ENCODE results near the gene AMER3.

The AMER3 gene

GRCh38 chr2:130762910-130763385, 7.6 kb downstream of the AMER3 start:
- H3K4me3 ChIP-seq (ENCODE audit: low read depth, low read length) = no peak overlapping the region
- TF ChIP-seq CTCF (IDR thresholded peaks at IDR 0.05; ENCODE audit: control insufficient read depth, extremely low read depth, insufficient read depth) = no peak
- DNase-seq (ENCODE audit: low read depth) = no peak

GRCh38 chr2:130763405-130763804, 8.1 kb downstream of the AMER3 start:
- H3K4me3 ChIP-seq (ENCODE audit: low read depth, low read length) = no peak overlapping the region
- no peak for DNase-seq (ENCODE audit: low read depth)
- TF ChIP-seq CTCF (IDR thresholded peaks at IDR 0.05; ENCODE audit: control insufficient read depth, extremely low read depth, insufficient read depth) = no peak

GRCh38 chr2:130764035-130764820, 8.9 kb downstream of the AMER3 start:
- no peak for TF ChIP-seq CTCF (IDR thresholded peaks at IDR 0.05; ENCODE audit: control insufficient read depth, extremely low read depth, insufficient read depth)
- no peak overlapping the region for H3K4me3 ChIP-seq (ENCODE audit: low read depth, low read length)
- no peak for DNase-seq (ENCODE audit: low read depth)

- no peak for TF ChIP-seq CTCF (IDR thresholded peaks at IDR 0.05; ENCODE audit: control insufficient read depth, extremely low read depth, insufficient read depth)
- H3K4me3 ChIP-seq (ENCODE audit: low read depth, low read length) = no peak overlapping the region
- no peak for DNase-seq (ENCODE audit: low read depth)
Measured at GRCh38 chr2:130764821-130765115, 9.4 kb downstream of the AMER3 start.

- TF ChIP-seq CTCF (IDR thresholded peaks at IDR 0.05; ENCODE audit: control insufficient read depth, extremely low read depth, insufficient read depth) = no peak
- DNase-seq (ENCODE audit: low read depth) = no peak
- H3K4me3 ChIP-seq (ENCODE audit: low read depth, low read length) = no peak overlapping the region
Measured at GRCh38 chr2:130765464-130765863, 10.1 kb downstream of the AMER3 start.

- TF ChIP-seq CTCF (IDR thresholded peaks at IDR 0.05; ENCODE audit: control insufficient read depth, extremely low read depth, insufficient read depth) = no peak
Measured at GRCh38 chr2:130766037-130766436, 10.7 kb downstream of the AMER3 start.

More at GRCh38 chr2:130766037-130766436, 10.7 kb downstream of the AMER3 start:
- no peak for DNase-seq (ENCODE audit: low read depth)
- H3K4me3 ChIP-seq (ENCODE audit: low read depth, low read length) = no peak overlapping the region
